Measurements from ENCODE around the gene ATP5F1D.

ATP5F1D gene

GRCh38 chr19:1232652-1233072, 8.9 kb upstream of the ATP5F1D start:
- H3K27me3 ChIP-seq (ENCODE audit: insufficient read depth, low read length): no peaks in the 10 kb centered on the region
- no peak overlapping the region for H2AFZ ChIP-seq (ENCODE audit: low read depth, low read length)
- no peak overlapping the region for H3K4me3 ChIP-seq (ENCODE audit: low read length)
- H3K9me3 ChIP-seq (ENCODE audit: low read length): no peaks in the 10 kb centered on the region
- peaks cover 53% of the 10 kb centered on the region for H3K36me3 ChIP-seq (ENCODE audit: insufficient read depth, low read length)
- H3K4me1 ChIP-seq (ENCODE audit: insufficient read depth, low read length): peaks cover 11% of the 10 kb centered on the region

GRCh38 chr19:1233115-1233667, 8.4 kb upstream of the ATP5F1D start:
- no peaks in the 10 kb centered on the region for H3K27me3 ChIP-seq (ENCODE audit: insufficient read depth, low read length)
- no peak overlapping the region for H2AFZ ChIP-seq (ENCODE audit: low read depth, low read length)
- H3K9me3 ChIP-seq (ENCODE audit: low read length): no peaks in the 10 kb centered on the region
- peaks cover 13% of the 10 kb centered on the region for H3K4me1 ChIP-seq (ENCODE audit: insufficient read depth, low read length)
- peaks cover 50% of the 10 kb centered on the region for H3K36me3 ChIP-seq (ENCODE audit: insufficient read depth, low read length)
- no peak overlapping the region for H3K4me3 ChIP-seq (ENCODE audit: low read length)

GRCh38 chr19:1234051-1234954, 7.2 kb upstream of the ATP5F1D start:
- H3K36me3 ChIP-seq (ENCODE audit: insufficient read depth, low read length): peaks cover 48% of the 10 kb centered on the region
- H2AFZ ChIP-seq (ENCODE audit: low read depth, low read length): no peak overlapping the region
- no peaks in the 10 kb centered on the region for H3K27me3 ChIP-seq (ENCODE audit: insufficient read depth, low read length)
- peaks cover 21% of the 10 kb centered on the region for H3K4me1 ChIP-seq (ENCODE audit: insufficient read depth, low read length)
- H3K4me3 ChIP-seq (ENCODE audit: low read length): no peak overlapping the region
- H3K9me3 ChIP-seq (ENCODE audit: low read length): no peaks in the 10 kb centered on the region

GRCh38 chr19:1234955-1235380, 6.6 kb upstream of the ATP5F1D start:
- H3K4me3 ChIP-seq (ENCODE audit: low read length): no peak overlapping the region
- H3K27me3 ChIP-seq (ENCODE audit: insufficient read depth, low read length): no peaks in the 10 kb centered on the region
- no peaks in the 10 kb centered on the region for H3K9me3 ChIP-seq (ENCODE audit: low read length)
- H3K4me1 ChIP-seq (ENCODE audit: insufficient read depth, low read length): peaks cover 25% of the 10 kb centered on the region
- H3K36me3 ChIP-seq (ENCODE audit: insufficient read depth, low read length): peaks cover 48% of the 10 kb centered on the region
- H2AFZ ChIP-seq (ENCODE audit: low read depth, low read length): no peak overlapping the region

GRCh38 chr19:1235625-1236538, 5.7 kb upstream of the ATP5F1D start:
- H3K4me3 ChIP-seq (ENCODE audit: low read length): peak overlapping the region; percentile 72

GRCh38 chr19:1236576-1236975, 5.0 kb upstream of the ATP5F1D start:
- H2AFZ ChIP-seq (ENCODE audit: low read depth, low read length): no peak overlapping the region

More at GRCh38 chr19:1235625-1236538, 5.7 kb upstream of the ATP5F1D start:
- Histone ChIP-seq H3K36me3 (ENCODE audit: insufficient read depth, low read length) (peaks cover 39% of the 10 kb centered on the region), H2AFZ (ENCODE audit: low read depth, low read length) (no peak overlapping the region), H3K27me3 (ENCODE audit: insufficient read depth, low read length) (no peaks in the 10 kb centered on the region), H3K4me1 (ENCODE audit: insufficient read depth, low read length) (peaks cover 28% of the 10 kb centered on the region), H3K9me3 (ENCODE audit: low read length) (no peaks in the 10 kb centered on the region)

GRCh38 chr19:1237027-1237659, 4.4 kb upstream of the ATP5F1D start:
- H3K9me3 ChIP-seq (ENCODE audit: low read length): no peaks in the 10 kb centered on the region
- H3K4me3 ChIP-seq (ENCODE audit: low read length): peak overlapping the region; percentile 72
- no peaks in the 10 kb centered on the region for H3K27me3 ChIP-seq (ENCODE audit: insufficient read depth, low read length)
- peaks cover 33% of the 10 kb centered on the region for H3K36me3 ChIP-seq (ENCODE audit: insufficient read depth, low read length)
- peaks cover 36% of the 10 kb centered on the region for H3K4me1 ChIP-seq (ENCODE audit: insufficient read depth, low read length)
- H2AFZ ChIP-seq (ENCODE audit: low read depth, low read length): no peak overlapping the region

More at GRCh38 chr19:1236576-1236975, 5.0 kb upstream of the ATP5F1D start:
- H3K4me1 ChIP-seq (ENCODE audit: insufficient read depth, low read length): peaks cover 33% of the 10 kb centered on the region
- no peaks in the 10 kb centered on the region for H3K27me3 ChIP-seq (ENCODE audit: insufficient read depth, low read length)
- H3K9me3 ChIP-seq (ENCODE audit: low read length): no peaks in the 10 kb centered on the region
- peak overlapping the region; percentile 72 for H3K4me3 ChIP-seq (ENCODE audit: low read length)
- H3K36me3 ChIP-seq (ENCODE audit: insufficient read depth, low read length): peaks cover 36% of the 10 kb centered on the region

GRCh38 chr19:1237754-1238368, 3.7 kb upstream of the ATP5F1D start, which contains the start of gene CBARP:
CBARP (minus strand) TSS chr19:1238005; CDS start chr19:1236100, 1,905 bp downstream.
- H3K4me3 ChIP-seq (ENCODE audit: low read length): peak within 1 kb of the TSS; percentile 72
- no peak within 1 kb of the TSS for H2AFZ ChIP-seq (ENCODE audit: low read depth, low read length)
- no peaks in the 10 kb centered on the region for H3K27me3 ChIP-seq (ENCODE audit: insufficient read depth, low read length)
- peaks cover 41% of the 10 kb centered on the region for H3K4me1 ChIP-seq (ENCODE audit: insufficient read depth, low read length)
- H3K9me3 ChIP-seq (ENCODE audit: low read length): no peaks in the 10 kb centered on the region
- H3K36me3 ChIP-seq (ENCODE audit: insufficient read depth, low read length): peaks cover 28% of the 10 kb centered on the region

- H3K27me3 ChIP-seq (ENCODE audit: insufficient read depth, low read length): no peaks in the 10 kb centered on the region
- no peaks in the 10 kb centered on the region for H3K9me3 ChIP-seq (ENCODE audit: low read length)
- no peak overlapping the region for H2AFZ ChIP-seq (ENCODE audit: low read depth, low read length)
- H3K4me3 ChIP-seq (ENCODE audit: low read length): peak overlapping the region; percentile 72
- H3K4me1 ChIP-seq (ENCODE audit: insufficient read depth, low read length): peaks cover 41% of the 10 kb centered on the region
- peaks cover 20% of the 10 kb centered on the region for H3K36me3 ChIP-seq (ENCODE audit: insufficient read depth, low read length)
Observed at GRCh38 chr19:1238369-1239303, 2.9 kb upstream of the ATP5F1D start.

GRCh38 chr19:1239420-1239795, 2.1 kb upstream of the ATP5F1D start:
- no peak overlapping the region for H2AFZ ChIP-seq (ENCODE audit: low read depth, low read length)
- no peaks in the 10 kb centered on the region for H3K9me3 ChIP-seq (ENCODE audit: low read length)
- H3K4me3 ChIP-seq (ENCODE audit: low read length): peak overlapping the region; percentile 3
- H3K36me3 ChIP-seq (ENCODE audit: insufficient read depth, low read length): peaks cover 12% of the 10 kb centered on the region
- no peaks in the 10 kb centered on the region for H3K27me3 ChIP-seq (ENCODE audit: insufficient read depth, low read length)
- H3K4me1 ChIP-seq (ENCODE audit: insufficient read depth, low read length): peaks cover 41% of the 10 kb centered on the region

Data from neuron (in vitro differentiated cells).